ENCODE data around the gene POLG. TPM values are rescaled to one million over a fixed set of nuclear protein-coding genes. Genes with fewer than 3 reads are reported as not detected.
A peak's percentile ranks its signal among the peaks of the same experiment; 100 is the strongest.

The POLG gene
- total and polyA plus RNA-seq, 4 experiments from 2014 or later: 19.4 to 151 (median 99.5) TPM

GRCh38 chr15:89363770-89364169 lies 29.1 kb upstream of the POLG start:
- Mint-ChIP-seq H3K4me3 (no peak overlapping the region), H3K27ac (peak overlapping the region in 1 of 7 donors; percentile 32), H3K4me1 (peaks cover 4 to 43% (median 24%) of the 10 kb centered on the region in 4 donors), H3K9me3 (peaks cover 0 to 5% (median under 1%) of the 10 kb centered on the region in 8 donors), H3K27me3 (peaks cover 49 to 68% of the 10 kb centered on the region in 2 donors), H3K36me3 (no peaks in the 10 kb centered on the region)
- H3K27me3 ChIP-seq (ENCODE audit: insufficient read depth, low read length): peaks cover 75% of the 10 kb centered on the region
- DNase-seq: no peak
- H3K4me1 ChIP-seq (ENCODE audit: insufficient read depth, low read length): peaks cover 26% of the 10 kb centered on the region
- intact Hi-C loops (cut with micrococcal nuclease): loop anchor here (5.0 kb wide), 1 partner anchor 54 kb away; no protein-coding TSS in a partner anchor
- H3K36me3 ChIP-seq (ENCODE audit: insufficient read depth, low read length): no peaks in the 10 kb centered on the region
- H3K9me3 ChIP-seq (ENCODE audit: control insufficient read depth in 1 of 2, low read length in 2 of 2): no peaks in the 10 kb centered on the region
- H3K4me3 ChIP-seq (ENCODE audit: low read length in 2 of 2): no peak overlapping the region
- POLR2A ChIA-PET (ENCODE audit: partially characterized antibody): no interaction called here
- CTCF ChIA-PET (ENCODE audit: partially characterized antibody): no interaction called here
- no peak overlapping the region for H3K27ac ChIP-seq (ENCODE audit: low read depth, low read length)

DNA sequence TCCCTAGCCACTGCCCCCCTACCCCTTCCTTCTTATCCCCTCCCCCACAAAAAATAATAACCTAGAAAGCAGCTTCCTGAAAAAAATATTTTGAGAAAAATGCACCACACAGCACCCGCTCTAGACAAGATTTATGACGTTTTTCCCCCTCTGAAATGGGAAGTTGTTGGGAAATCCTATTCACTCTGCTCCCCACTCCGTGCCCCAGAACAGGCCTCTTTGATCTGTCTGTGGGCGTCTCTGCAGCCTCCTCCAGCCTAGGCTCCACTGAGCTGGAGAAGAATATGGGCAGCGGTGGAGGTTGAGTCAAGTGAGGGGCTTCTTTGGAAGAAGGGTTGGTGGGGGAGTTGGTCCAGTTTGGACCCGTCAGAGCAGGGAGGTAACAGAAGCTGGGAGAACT lies 28.5 kb upstream of the POLG start:
- H3K4me3 Mint-ChIP-seq: peak overlapping the region in 3 of 8 donors; percentile 13 to 61 (median 38)
- CTCF ChIA-PET (ENCODE audit: partially characterized antibody): no interaction called here
- Histone ChIP-seq H3K4me1 (ENCODE audit: insufficient read depth, low read length) (peaks cover 26% of the 10 kb centered on the region), H3K27me3 (ENCODE audit: insufficient read depth, low read length) (peaks cover 77% of the 10 kb centered on the region), H3K4me3 (ENCODE audit: low read length in 2 of 2) (no peak overlapping the region), H3K36me3 (ENCODE audit: insufficient read depth, low read length) (no peaks in the 10 kb centered on the region), H3K27ac (ENCODE audit: low read depth, low read length) (no peak overlapping the region), H3K9me3 (ENCODE audit: control insufficient read depth in 1 of 2, low read length in 2 of 2) (no peaks in the 10 kb centered on the region)
- peak overlapping the region in 2 of 7 donors; percentile 32 to 82 for H3K27ac Mint-ChIP-seq
- POLR2A ChIA-PET (ENCODE audit: partially characterized antibody): no interaction called here
- no peaks in the 10 kb centered on the region for H3K36me3 Mint-ChIP-seq
- H3K4me1 Mint-ChIP-seq: peaks cover 4 to 48% (median 25%) of the 10 kb centered on the region in 4 donors
- intact Hi-C loops (cut with micrococcal nuclease): loop anchor here (5.0 kb wide), 1 partner anchor 54 kb away; no protein-coding TSS in a partner anchor
- H3K27me3 Mint-ChIP-seq: peaks cover 54 to 71% of the 10 kb centered on the region in 2 donors
- H3K9me3 Mint-ChIP-seq: peaks cover 0 to 5% (median under 1%) of the 10 kb centered on the region in 8 donors
- DNase-seq: no peak

- Mint-ChIP-seq H3K27me3 (peaks cover 59 to 77% of the 10 kb centered on the region in 2 donors), H3K4me3 (peak overlapping the region in 2 of 8 donors; percentile 54 to 59), H3K36me3 (no peaks in the 10 kb centered on the region), H3K27ac (peak overlapping the region in 1 of 7 donors; percentile 32), H3K4me1 (peaks cover 4 to 48% (median 25%) of the 10 kb centered on the region in 4 donors), H3K9me3 (peaks cover 0 to 5% (median under 1%) of the 10 kb centered on the region in 8 donors)
- H3K27ac ChIP-seq (ENCODE audit: low read depth, low read length): no peak overlapping the region
- H3K4me1 ChIP-seq (ENCODE audit: insufficient read depth, low read length): peaks cover 24% of the 10 kb centered on the region
- H3K4me3 ChIP-seq (ENCODE audit: low read length in 2 of 2): no peak overlapping the region
- H3K36me3 ChIP-seq (ENCODE audit: insufficient read depth, low read length): no peaks in the 10 kb centered on the region
- H3K27me3 ChIP-seq (ENCODE audit: insufficient read depth, low read length): peaks cover 83% of the 10 kb centered on the region
- POLR2A ChIA-PET (ENCODE audit: partially characterized antibody): no interaction called here
- intact Hi-C loops (cut with micrococcal nuclease): loop anchor here (5.0 kb wide), 1 partner anchor 55 kb away; no protein-coding TSS in a partner anchor
- no peaks in the 10 kb centered on the region for H3K9me3 ChIP-seq (ENCODE audit: control insufficient read depth in 1 of 2, low read length in 2 of 2)
- CTCF ChIA-PET (ENCODE audit: partially characterized antibody): interaction anchor here (1.1 to 1.3 kb wide), 3 partner anchors 32 to 68 kb away, joined by 3 to 5 read pairs (median 4); no protein-coding TSS in a partner anchor
- DNase-seq: no peak
These were observed 27.8 kb upstream of the POLG start for GRCh38 chr15:89362203-89363101.

GRCh38 chr15:89361451-89362202 lies 27.0 kb upstream of the POLG start:
- no peaks in the 10 kb centered on the region for H3K36me3 Mint-ChIP-seq
- intact Hi-C loops (cut with micrococcal nuclease): loop anchor here (5.0 kb wide), 1 partner anchor 56 kb away; no protein-coding TSS in a partner anchor
- CTCF ChIA-PET (ENCODE audit: partially characterized antibody): interaction anchor here (1.1 to 5.2 kb wide), 4 partner anchors 31 to 69 kb away, joined by 3 to 133 read pairs (median 4); no protein-coding TSS in a partner anchor

DNA sequence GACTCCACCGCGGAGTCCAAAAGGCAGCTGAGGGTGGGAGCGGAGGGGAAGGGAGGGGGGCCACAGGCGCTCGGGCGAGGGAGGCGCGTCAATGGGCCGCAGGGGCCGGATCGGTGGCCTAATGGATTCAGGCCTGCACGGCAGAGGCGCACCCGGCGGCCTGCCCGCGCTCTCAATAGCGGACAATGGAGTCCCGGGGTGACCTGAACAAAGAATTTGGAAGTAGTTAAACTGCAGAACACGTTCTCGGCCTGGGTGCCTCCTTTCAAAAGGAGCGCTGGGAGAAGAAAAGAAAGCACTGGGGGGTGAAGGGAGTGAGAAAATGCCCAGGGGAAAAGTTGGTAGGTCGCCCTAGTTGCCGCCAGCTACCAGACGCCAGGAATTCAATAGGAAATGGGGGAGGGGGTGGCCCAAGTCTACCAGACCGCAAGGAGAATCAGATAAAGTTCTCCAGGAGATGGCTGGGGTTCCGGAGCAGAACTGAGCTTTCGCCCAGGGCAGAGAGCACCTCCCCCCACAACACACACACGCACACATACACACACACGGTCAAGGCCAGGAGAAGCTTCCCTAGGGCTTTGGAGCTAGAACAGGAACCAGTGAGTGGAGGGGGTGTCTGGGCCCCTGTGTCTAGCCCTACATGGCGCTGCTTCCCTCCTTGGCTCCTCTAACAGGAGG lies 25.8 kb upstream of the POLG start:
- ChIA-PET POLR2A (ENCODE audit: partially characterized antibody) (no interaction called here), CTCF (ENCODE audit: partially characterized antibody) (interaction anchor here (1.1 to 5.6 kb wide), 14 partner anchors 9 to 151 kb away, joined by 3 to 133 read pairs (median 12); partner anchors contain the start of gene POLG)
- Histone ChIP-seq H3K9me3 (ENCODE audit: control insufficient read depth in 1 of 2, low read length in 2 of 2) (no peaks in the 10 kb centered on the region), H3K36me3 (ENCODE audit: insufficient read depth, low read length) (no peaks in the 10 kb centered on the region), H3K4me3 (ENCODE audit: low read length in 2 of 2) (no peak overlapping the region), H3K4me1 (ENCODE audit: insufficient read depth, low read length) (peaks cover 17% of the 10 kb centered on the region), H3K27me3 (ENCODE audit: insufficient read depth, low read length) (peaks cover 70% of the 10 kb centered on the region), H3K27ac (ENCODE audit: low read depth, low read length) (no peak overlapping the region)
- no peaks in the 10 kb centered on the region for H3K36me3 Mint-ChIP-seq
- DNase-seq: no peak
- H3K27ac Mint-ChIP-seq: peak overlapping the region in 3 of 7 donors; percentile 9 to 77 (median 71)
- H3K4me3 Mint-ChIP-seq: peak overlapping the region in 3 of 8 donors; percentile 21 to 57 (median 53)
- H3K4me1 Mint-ChIP-seq: peaks cover 0 to 33% (median 15%) of the 10 kb centered on the region in 4 donors
- H3K27me3 Mint-ChIP-seq: peaks cover 60 to 73% of the 10 kb centered on the region in 2 donors
- peaks cover 0 to 5% (median 0%) of the 10 kb centered on the region in 8 donors for H3K9me3 Mint-ChIP-seq
- intact Hi-C loops (cut with micrococcal nuclease): loop anchor here (5.0 kb wide), 1 partner anchor 57 kb away; no protein-coding TSS in a partner anchor

More at GRCh38 chr15:89361451-89362202, 27.0 kb upstream of the POLG start:
- Histone ChIP-seq H3K27me3 (ENCODE audit: insufficient read depth, low read length) (peaks cover 79% of the 10 kb centered on the region), H3K4me1 (ENCODE audit: insufficient read depth, low read length) (peaks cover 17% of the 10 kb centered on the region), H3K4me3 (ENCODE audit: low read length in 2 of 2) (peak overlapping the region in 1 of 2 donors; percentile 19), H3K9me3 (ENCODE audit: control insufficient read depth in 1 of 2, low read length in 2 of 2) (no peaks in the 10 kb centered on the region), H3K27ac (ENCODE audit: low read depth, low read length) (no peak overlapping the region), H3K36me3 (ENCODE audit: insufficient read depth, low read length) (no peaks in the 10 kb centered on the region)
- POLR2A ChIA-PET (ENCODE audit: partially characterized antibody): no interaction called here
- Mint-ChIP-seq H3K4me1 (peaks cover 1 to 42% (median 19%) of the 10 kb centered on the region in 4 donors), H3K9me3 (peaks cover 0 to 5% (median under 1%) of the 10 kb centered on the region in 8 donors), H3K27ac (peak overlapping the region in 3 of 7 donors; percentile 51 to 81 (median 77)), H3K4me3 (peak overlapping the region in 5 of 8 donors; percentile 27 to 75 (median 54)), H3K27me3 (peaks cover 59 to 76% of the 10 kb centered on the region in 2 donors)
- peak in 4 of 5 donors; percentile 54 to 61 (median 58) for DNase-seq
